Upper lobe of left lung (tissue), 4 donors: Measurements from ENCODE around the gene KDM4D.
"Not testable (repeated sequence)": the region's sequence is repeated elsewhere in the genome, so short reads cannot be mapped to it uniquely, and the experiment has no call there.

Experiments
- POLR2A ChIP-seq, 4 donors: fragments of 450-650 bp; IDR thresholded peaks; one replicate each; pipeline ENCODE4 v1.5.1; 2016 to 2017; ENCODE audit warnings: antibody characterized with exemption in 4 of 4, mild to moderate bottlenecking in 2 of 4
- TF ChIP-seq, protein P1 (sequence below), 6 experiments: fragments of 450-650 bp in 4 of 6; fragments of 200-600 bp in 2 of 6; sonication (generic) in 2 of 6; IDR thresholded peaks; one replicate each; pipeline ENCODE4 v1.5.1; 2016 to 2019; ENCODE audit warnings: antibody characterized with exemption in 6 of 6

GRCh38 chr11:95037356-95038035 lies 64.0 kb downstream of the KDM4D start:
- TF ChIP-seq POLR2A (IDR thresholded peaks at IDR 0.05): not testable (repeated sequence)
- TF ChIP-seq, protein P1, sequence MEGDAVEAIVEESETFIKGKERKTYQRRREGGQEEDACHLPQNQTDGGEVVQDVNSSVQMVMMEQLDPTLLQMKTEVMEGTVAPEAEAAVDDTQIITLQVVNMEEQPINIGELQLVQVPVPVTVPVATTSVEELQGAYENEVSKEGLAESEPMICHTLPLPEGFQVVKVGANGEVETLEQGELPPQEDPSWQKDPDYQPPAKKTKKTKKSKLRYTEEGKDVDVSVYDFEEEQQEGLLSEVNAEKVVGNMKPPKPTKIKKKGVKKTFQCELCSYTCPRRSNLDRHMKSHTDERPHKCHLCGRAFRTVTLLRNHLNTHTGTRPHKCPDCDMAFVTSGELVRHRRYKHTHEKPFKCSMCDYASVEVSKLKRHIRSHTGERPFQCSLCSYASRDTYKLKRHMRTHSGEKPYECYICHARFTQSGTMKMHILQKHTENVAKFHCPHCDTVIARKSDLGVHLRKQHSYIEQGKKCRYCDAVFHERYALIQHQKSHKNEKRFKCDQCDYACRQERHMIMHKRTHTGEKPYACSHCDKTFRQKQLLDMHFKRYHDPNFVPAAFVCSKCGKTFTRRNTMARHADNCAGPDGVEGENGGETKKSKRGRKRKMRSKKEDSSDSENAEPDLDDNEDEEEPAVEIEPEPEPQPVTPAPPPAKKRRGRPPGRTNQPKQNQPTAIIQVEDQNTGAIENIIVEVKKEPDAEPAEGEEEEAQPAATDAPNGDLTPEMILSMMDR (IDR thresholded peaks at IDR 0.05): not testable (repeated sequence)
